Mammary epithelial cell (primary cell): Measurements from ENCODE around the gene NDUFS2.

Source experiments
- CTCF ChIP-seq, 2 donors: IDR thresholded peaks in 1 of 2; conservative IDR thresholded peaks in 1 of 2; 2 replicates each; pipeline ENCODE4 v1.5.1; 2011 to 2012; ENCODE audit warnings: inconsistent platforms in 2 of 2, low read length in 2 of 2, mild to moderate bottlenecking in 2 of 2, control low read depth in 1 of 2, low read depth in 1 of 2; ENCODE audit not compliant: insufficient read depth in 1 of 2; ENCODE audit errors: extremely low read depth in 1 of 2
- EZH2 ChIP-seq: IDR thresholded peaks from 2 replicates; pipeline ENCODE4 v1.6.1; 2012; ENCODE audit warnings: low read length, inconsistent platforms, borderline replicate concordance

- TF ChIP-seq CTCF (conservative IDR thresholded peaks at IDR 0.05 in 1 of 2, IDR thresholded peaks at IDR 0.05 in 1 of 2; ENCODE audit: extremely low read depth in 1 of 2, insufficient read depth in 1 of 2, low read depth in 1 of 2, low read length in 2 of 2): no peak
- no peak for TF ChIP-seq EZH2
Observed at GRCh38 chr1:161174911-161175310, 27.3 kb upstream of the NDUFS2 start.
